GM19372 (cell line): ENCODE results near the gene IL11.

Experiments
- ATAC-seq: cut with Tn5 transposase; IDR thresholded peaks from one replicate; pipeline ENCODE4 v1.9.1; 2021; ENCODE audit warnings: mild to moderate bottlenecking, low read depth, moderate library complexity; ENCODE audit not compliant: unreplicated experiment

IL11 gene

DNA sequence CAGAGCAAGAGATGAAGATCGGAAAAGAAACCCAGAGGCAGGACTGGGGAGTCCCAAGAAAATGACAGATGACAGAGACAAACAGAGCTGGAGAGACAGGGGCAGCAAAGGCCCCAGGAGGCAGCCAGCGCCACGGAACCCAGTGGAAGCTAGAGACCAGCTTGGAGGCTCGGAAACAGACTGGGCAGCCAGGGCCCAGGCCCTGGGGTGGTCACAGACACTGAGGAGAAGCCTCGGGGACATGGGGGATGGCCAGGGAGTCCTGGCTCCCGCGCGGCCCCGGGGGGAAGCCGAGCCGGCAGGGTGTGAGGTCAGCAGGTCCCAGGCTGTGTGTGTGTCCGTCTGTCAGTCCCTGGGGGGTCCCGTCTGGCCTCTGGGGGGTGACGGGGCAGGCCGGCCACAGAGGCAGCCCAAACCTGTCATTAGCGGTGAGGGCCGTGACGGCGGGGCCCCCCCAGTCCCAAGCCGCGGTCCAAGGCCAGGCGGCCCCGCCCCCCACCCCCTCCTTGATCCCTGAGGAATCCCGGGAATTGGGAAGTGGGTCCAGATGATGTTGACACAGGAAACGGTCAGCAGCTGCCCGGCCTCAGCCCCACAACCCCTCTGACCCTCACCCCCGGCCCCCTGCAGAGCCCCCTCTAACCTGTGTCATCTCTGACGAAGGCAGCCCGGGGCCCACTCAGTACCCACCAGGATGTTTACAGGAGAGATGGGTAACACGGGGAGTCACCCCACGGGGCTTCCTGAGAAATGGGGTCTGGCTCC lies 3.9 kb upstream of the IL11 start:
- ATAC-seq, result no peak

GRCh38 chr19:55373306-55373992 lies 3.2 kb upstream of the IL11 start:
- ATAC-seq, result no peak

DNA sequence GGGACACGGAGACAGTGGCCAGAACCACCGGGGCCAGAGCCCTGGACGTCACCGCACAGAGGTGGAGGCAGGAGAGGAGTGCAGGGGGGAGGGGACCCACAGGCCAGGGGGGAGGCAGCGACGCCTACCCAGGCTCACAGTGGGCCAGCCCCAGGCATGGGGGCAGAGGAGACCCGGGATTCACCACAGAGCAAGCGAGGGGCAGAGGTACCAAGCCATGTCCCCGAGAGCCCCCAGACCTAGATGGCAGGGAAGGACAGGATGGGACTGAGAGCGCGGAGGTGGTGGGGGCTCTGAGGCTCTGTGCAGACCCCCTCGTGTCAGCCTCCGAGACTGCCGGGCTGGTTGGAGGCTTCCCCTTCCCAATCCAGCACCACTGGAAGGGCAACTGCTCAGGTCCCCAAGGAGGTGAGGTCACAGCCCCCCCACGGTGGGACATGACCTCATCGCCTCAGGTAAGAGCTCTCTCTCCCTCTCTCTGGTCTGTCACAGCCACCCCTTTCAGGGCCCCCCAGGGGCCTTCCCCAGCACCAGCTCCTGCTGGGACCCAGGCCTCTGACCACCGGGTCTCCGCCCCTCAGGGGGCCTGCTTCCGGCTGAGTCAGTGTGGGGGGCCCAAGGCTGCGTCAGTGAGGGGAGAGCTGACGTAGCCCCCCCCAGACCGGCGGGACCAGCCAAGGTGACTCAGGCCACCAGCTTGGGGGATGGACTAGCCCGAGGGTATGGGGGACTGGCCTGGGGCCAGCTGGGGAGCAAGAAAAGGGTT lies 2.2 kb upstream of the IL11 start:
- no peak for ATAC-seq

DNA sequence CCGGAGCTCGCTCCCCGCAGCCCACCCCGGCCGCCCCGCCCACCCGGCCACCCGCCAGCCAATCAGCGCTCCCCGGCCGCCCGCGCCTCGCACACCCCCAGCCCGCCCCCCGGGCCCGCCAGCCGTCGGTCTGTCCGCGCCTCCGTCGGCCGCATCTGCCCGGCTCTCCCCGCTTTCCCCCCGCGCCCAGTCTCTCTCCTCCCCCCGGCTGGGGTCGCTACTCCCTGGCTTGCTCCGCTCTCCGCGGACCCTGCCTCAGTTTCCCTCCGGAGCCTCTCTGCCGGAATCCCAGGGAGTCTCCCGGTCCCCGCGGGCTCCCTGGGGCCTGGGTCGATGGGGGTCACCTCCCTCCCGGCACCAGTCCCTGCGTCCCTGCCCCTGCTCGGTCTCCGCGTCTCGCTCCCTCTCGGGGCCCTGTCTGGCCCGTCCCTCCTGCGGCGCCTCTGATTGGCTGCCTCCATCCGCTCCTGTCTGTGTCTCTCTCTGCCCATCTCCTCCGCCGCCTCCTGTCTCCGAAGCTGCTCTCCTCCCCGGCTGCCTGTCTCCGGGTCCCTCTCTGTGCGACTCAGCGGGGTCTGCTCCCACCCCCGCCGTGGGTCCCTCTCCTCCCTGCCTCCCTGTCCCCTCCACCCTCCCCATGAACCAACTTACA lies 484 bp downstream of the IL11 start:
- ATAC-seq, result no peak

- no peak for ATAC-seq
These were observed 1.3 kb downstream of the IL11 start for GRCh38 chr19:55368701-55369563.

DNA sequence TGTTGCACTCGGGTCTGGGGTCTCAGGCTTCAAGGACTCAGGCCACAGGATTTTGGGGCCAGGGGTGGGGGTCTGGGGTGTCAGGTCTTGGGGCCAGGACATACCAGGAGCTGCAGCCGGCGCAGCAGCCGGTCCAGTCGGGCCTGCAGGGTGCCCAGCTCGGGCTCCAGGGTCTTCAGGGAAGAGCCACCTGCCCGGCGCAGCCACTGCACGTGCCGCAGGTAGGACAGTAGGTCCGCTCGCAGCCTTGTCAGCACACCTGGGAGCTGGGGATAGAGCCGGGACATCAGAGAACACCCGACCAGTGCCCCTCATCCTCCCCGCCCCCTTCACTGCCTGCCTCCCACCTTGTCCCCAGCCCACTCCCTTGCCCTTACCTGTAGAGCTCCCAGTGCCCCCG lies 2.2 kb downstream of the IL11 start:
- no peak for ATAC-seq

- ATAC-seq, result no peak
These were observed 3.5 kb downstream of the IL11 start for GRCh38 chr19:55366790-55367189.

DNA sequence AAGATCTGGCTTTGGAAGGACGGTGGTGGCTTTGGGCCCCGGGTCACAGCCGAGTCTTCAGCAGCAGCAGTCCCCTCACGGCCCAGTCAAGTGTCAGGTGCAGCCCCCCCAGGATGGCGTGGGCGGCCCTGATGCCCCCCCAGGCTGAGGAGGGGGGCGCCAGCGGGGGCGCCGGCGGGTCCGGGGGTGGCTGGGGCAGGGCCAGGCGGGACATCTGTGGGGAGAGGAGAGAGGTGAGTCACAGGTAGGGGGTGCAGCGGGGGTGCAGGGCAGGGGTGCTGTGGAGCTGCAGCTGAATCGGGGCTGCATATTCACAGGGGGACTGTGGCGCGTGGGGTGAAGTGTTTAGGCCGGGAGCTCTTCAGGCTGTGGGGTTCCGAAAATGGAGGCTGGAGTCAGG lies 4.3 kb downstream of the IL11 start:
- no peak for ATAC-seq

DNA sequence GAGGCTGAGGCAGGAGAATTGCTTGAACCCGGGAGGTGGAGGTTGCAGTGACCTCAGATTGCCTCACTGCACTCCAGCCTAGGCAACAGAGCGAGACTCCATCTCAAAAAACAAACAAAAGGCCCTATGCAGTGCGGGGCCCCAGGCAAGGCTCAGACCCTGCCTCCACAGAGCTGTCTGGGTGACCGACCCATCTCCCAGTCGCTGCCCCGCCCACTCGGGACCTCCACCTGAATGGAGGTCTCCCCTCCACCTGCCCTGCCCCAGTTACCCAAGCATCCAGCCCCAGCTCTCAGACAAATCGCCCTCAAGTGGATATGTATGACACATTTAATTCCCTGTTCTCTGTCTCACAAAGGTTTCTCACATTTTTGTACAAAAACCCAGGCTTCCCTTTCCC lies 5.0 kb downstream of the IL11 start:
- ATAC-seq, result no peak

DNA sequence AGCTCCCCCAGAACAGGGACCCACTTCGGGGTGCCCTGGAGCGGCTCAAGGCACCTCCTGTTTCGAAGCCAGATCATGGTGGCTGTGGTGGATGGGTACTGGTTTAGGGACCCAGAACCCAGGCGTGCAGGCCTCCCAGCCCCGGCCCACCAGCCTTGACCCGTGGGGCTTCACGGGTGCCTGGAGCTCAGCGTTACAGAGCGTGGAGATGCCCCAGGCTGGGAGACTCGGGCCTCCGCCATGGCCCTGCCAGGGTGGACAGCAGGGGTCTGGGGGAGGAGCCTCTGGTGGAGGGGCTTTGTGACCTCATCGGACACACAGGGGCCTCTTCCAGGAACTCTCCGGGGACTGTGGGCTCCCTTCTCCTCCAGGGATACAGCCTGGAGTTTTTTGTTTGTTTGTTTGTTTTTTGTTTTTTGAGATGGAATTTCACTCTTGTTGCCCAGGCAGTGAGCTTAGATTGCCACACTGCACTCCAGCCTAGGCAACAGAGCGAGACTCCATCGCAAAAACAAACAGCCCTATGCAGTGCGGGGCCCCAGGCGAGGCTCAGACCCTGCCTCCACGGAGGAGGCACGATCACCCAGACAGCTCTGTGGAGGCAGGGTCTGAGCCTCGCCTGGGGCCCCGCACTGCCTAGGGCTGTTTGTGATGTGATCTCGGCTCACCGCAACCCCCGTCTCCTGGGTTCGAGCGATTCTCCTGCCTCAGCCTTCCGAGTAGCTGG lies 7.1 kb downstream of the IL11 start, which contains the start of gene GARIN5B:
Gene GARIN5B, minus strand, starts transcription at position 271 of the 727 bp plus-strand sequence. Its CDS starts 194 bp downstream, at position 77.
- no peak for ATAC-seq

DNA sequence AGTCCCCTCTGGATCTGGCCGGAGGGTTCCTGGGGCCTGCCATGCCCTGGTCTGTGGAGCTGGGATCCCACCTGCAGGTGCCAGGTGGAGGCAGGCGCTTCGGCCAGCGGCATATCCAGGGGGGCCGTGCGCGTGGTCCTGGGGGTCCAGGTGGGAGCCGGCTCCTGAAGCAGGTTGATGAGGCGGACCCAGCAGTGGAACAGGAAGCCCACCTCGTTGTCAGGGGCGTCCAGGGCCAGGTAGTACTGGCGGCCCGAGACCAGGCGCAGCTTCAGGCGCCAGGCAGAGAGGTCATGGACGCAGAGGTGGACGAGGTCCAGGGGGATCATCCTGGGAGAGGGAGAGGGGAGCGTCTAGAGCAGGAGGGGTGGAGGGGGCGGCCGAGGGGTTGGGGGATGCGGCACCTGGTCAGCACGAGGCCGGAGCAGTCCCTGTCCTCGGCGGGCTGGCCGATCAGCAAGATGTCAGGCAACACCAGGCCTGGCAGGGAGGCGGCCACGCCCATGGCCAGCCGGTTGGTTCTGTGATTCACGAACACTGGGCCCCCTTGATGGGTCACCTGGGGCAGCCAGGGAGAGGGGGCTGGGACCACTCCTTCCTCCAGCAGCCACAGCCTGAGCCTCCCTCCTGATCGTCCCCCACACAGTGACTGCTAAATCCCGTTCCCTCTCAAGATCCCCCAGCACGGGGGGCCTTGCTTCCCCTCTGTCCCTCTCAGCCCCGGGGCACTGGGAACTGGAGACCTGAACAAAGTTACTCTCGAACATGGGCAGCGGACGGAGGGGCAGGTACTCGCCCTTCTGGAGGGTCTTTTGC lies 7.9 kb downstream of the IL11 start:
- ATAC-seq, result no peak

DNA sequence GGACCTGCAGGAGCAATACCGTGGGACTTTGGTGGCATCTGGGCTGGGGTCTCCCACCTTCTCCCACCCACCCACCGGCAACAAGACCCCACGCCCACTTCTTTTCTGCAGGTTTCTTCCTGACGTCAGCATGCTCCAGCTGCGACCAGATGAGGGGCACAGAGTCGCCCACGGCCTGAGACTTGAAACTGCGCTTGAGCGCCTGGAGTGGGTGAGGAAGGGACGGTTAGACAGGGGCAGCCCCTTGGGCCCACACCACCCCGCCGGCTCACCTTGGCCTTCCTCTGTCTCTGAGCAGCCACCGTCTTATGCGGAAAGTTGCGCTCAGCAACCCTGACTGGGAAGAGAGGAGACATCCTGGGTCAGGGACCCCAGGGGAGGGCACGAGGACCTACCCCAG lies 9.4 kb downstream of the IL11 start:
- no peak for ATAC-seq

DNA sequence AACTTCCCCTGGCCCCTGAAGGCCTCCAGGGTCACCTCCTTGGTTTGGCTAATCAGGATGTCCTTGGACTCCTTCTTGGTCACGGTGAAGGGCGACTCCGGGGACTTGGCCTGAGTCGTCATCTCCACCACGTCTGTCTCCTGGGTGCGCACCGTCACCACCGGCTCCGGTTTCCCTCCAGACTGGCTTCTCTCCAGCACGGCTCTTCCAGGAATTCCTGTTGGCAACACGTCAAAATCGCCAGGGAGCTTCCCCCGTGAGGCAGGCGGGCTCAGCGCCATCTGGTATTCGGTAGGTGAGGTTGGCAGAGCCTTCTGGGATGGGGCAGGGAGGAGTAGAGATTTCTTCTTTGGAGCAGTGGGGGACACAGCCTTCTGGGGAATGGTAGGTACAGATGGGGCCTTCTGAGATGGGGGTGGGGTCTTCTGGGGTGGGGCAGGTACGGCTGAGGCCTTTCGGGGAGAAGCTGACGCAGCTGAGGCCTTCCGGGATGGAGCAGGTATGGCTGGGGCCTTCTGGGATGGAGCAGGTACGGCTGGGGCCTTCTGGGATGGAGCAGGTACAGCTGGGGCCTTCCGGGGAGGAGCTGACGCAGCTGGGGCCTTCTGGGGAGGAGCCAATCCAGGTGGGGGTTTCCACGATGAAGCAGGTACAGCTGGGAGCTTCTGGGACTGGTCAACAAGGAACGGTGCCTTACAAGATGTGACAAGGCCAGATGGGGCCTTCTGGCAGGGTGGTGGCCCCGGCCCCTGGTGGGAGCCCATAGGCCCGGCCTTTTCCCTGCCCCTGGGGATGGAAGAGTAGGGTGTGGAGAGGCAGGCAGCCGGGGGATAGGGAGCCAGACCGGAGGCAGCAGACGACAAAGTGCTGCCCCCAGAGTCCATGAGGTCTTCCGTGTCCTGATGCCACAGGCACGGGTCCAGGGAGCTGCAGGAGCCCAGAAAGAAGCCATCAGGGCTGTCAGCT lies 11.0 kb downstream of the IL11 start:
- ATAC-seq, result no peak

DNA sequence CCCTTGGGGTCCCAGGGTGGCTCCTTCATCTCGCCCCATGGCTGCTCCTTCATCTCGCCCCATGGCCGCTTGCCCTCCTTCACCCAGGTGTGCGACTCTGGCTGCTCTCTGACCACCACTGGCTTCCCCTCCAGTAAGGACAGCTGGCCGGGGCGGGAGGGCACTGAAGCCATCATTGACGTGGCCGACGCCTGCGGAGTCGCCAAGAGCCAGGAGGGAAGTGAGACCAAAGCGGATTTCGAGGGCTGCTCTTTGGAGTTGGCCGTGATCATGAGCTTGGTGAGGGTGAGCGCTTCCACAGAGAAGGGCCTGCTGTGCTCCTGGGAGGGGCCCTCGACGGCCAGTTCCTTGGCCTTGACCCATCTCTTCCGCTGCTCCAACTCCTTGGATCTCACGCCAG lies 11.8 kb downstream of the IL11 start:
- no peak for ATAC-seq

DNA sequence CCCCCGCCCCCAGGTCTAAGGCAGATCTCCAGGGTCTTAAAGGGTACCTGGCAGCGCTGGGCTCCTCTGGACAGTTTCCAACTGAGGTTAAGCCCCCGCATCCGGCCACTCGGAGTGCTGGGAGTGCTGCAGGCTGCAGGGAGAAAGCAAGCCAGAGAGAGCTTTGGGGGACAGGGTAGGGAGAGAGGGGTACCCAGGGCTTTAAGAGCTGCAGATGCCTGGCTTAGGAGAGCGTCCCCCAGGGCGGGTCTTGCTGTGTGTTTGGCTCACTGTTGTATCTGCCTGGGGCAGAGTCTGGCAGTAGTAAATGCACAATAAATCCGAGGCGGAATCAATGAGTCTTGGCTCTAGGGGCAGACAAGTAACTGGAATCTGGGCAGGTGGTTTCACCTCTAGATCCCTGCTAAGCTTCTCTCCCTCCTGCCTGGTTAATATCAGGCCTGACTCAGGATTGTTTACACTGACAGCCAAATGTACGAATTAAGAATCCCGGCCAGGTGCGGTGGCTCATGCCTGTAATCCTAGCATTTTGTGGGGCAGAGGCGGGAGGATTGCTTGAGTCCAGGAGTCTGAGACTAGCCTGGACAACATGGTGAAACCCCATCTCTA lies 14.9 kb downstream of the IL11 start:
- no peak for ATAC-seq

DNA sequence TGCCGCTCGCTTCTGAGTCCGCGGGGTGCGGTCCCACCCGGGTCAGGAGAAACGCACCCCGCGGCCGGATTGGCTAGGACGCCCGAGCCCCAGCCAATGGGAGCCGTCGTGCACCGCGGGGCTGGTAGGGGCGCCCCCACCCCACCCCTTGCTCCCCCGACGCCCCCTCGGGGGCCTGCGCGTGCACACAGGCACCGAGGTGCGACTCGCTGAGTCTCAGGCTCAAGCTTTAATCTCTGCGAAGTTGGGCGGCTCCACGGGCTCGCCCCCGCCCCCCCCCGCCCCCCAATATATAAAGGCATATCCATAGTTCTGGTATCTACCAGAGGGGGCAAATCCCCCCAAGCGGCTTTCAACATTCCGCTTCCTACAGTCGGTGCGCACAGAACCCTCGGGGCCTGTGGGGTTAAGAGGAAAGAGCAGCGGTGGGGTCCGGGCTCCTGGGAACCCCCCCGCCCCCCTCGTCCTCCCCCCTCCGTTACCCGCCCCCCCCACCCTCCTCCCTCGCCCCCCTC lies 15.5 kb downstream of the IL11 start, which contains the start of gene COX6B2:
Gene COX6B2, minus strand, starts transcription at position 22 of the 515 bp plus-strand sequence. CDS start 198 bp downstream, outside the sequence.
- ATAC-seq, result no peak
